ENCODE measurements around the gene SLIT1.

DNA sequence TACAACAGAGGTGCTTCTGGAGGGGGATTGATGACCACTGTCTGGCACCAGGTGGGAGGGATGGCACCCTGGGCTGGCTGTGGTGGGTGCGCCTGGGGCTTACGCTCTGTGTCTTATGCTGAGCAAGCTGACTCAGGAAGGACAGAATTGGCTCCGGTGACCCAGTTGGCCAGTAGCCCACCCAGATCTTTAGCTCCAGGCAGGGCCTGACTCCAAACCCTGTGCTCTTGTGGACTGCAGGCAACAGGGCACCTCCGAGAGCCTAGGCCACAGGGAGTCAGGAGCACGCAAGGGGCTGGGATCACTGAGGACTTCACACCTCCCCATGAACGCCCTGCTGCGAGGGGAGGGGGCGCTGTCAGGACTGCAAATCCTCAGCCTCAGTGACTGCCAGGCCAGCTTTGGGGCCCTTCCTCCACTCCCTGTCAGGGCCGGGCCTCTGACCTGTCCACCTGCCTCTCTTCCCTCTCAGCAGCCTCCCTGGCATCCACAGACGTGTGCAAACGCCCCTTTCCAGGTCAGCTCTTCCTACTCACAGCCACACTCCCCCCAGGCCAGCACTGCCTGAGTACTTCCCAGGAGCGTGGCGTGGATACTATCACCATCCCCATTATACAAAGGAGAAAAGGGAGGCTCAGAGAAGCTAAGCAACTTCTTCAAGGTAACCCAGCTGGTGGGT is 118.7 kb downstream of the SLIT1 start:
- TF ChIP-seq POLR2A (IDR thresholded peaks at IDR 0.05), result no peak
- no peak for TF ChIP-seq CTCF (IDR thresholded peaks at IDR 0.05)
